ENCODE results near the gene RPGR.

RPGR gene

GRCh38 chrX:38275615-38276014 lies 51.7 kb downstream of the RPGR start:
- no peak overlapping the region for H3K4me3 ChIP-seq (replicated peaks; ENCODE audit: low read depth, low read length)
- no peak for TF ChIP-seq CTCF (IDR thresholded peaks at IDR 0.05; ENCODE audit: low read length, missing control alignments)
- DNase-seq (ENCODE audit: low read depth), result peak; percentile 88

- no peak for TF ChIP-seq CTCF (IDR thresholded peaks at IDR 0.05; ENCODE audit: low read length, missing control alignments)
- no peak for DNase-seq (ENCODE audit: low read depth)
- H3K4me3 ChIP-seq (replicated peaks; ENCODE audit: low read depth, low read length), result no peak overlapping the region
These were observed 53.9 kb downstream of the RPGR start for GRCh38 chrX:38273453-38273852.

GRCh38 chrX:38271154-38271716 lies 56.1 kb downstream of the RPGR start:
- no peak for TF ChIP-seq CTCF (IDR thresholded peaks at IDR 0.05; ENCODE audit: low read length, missing control alignments)
- peak; percentile 5 for DNase-seq (ENCODE audit: low read depth)

GRCh38 chrX:38268011-38268410 lies 59.3 kb downstream of the RPGR start:
- H3K4me3 ChIP-seq (replicated peaks; ENCODE audit: low read depth, low read length), result no peak overlapping the region
- DNase-seq (ENCODE audit: low read depth), result no peak
- no peak for TF ChIP-seq CTCF (IDR thresholded peaks at IDR 0.05; ENCODE audit: low read length, missing control alignments)

More at GRCh38 chrX:38271154-38271716, 56.1 kb downstream of the RPGR start:
- no peak overlapping the region for H3K4me3 ChIP-seq (replicated peaks; ENCODE audit: low read depth, low read length)

- no peak for TF ChIP-seq CTCF (IDR thresholded peaks at IDR 0.05; ENCODE audit: low read length, missing control alignments)
- DNase-seq (ENCODE audit: low read depth), result peak; percentile 20
- H3K4me3 ChIP-seq (replicated peaks; ENCODE audit: low read depth, low read length), result no peak overlapping the region
These were observed 64.3 kb downstream of the RPGR start for GRCh38 chrX:38262715-38263620.

GRCh38 chrX:38260231-38260630 lies 67.1 kb downstream of the RPGR start:
- no peak overlapping the region for H3K4me3 ChIP-seq (replicated peaks; ENCODE audit: low read depth, low read length)
- peak; percentile 43 for TF ChIP-seq CTCF (IDR thresholded peaks at IDR 0.05; ENCODE audit: low read length, missing control alignments)
- peak; percentile 21 for DNase-seq (ENCODE audit: low read depth)

Measured in fibroblast of pulmonary artery (primary cell).